A549 (cell line): ENCODE results near the gene PTPRG. TPM values are rescaled to one million over a fixed set of nuclear protein-coding genes. Genes with fewer than 3 reads are reported as not detected.

Experiments
- ATAC-seq, 2 experiments: fragments of 200-7000 bp in 1 of 2; fragments of >200 bp in 1 of 2; cut with Nextera tagmentation in 1 of 2; cut with Tn5 transposase in 1 of 2; 3 replicates each; pipeline versions ENCODE4 v1.8.0 to v1.9.1; 2018 to 2020; ENCODE audit warnings: mild to moderate bottlenecking in 1 of 2, moderate library complexity in 1 of 2
- CTCF ChIA-PET: fragments of 300-600 bp; sonication (Branson Sonifier 250); formaldehyde crosslinking; extraction: SDS; loops from one replicate; lab custom pipeline; 2021; ENCODE audit warnings: antibody characterized with exemption, inconsistent platforms; lab: Yijun Ruan, JAX
- POLR2A ChIA-PET: fragments of 350-600 bp; formaldehyde crosslinking; extraction: SDS; loops from one replicate; lab custom pipeline; 2021; ENCODE audit warnings: antibody characterized with exemption, inconsistent platforms; lab: Yijun Ruan, JAX
- DNase-seq, 2 experiments: peaks; one replicate each; pipeline versions ENCODE4 v3.0.0 to v3.0.0-alpha.2; 2011 to 2016; ENCODE audit warnings: low read depth in 1 of 2, low spot score in 1 of 2
- FAIRE-seq: peaks from 2 replicates; lab custom pipeline; 2011; peaks lifted over from hg19 to GRCh38; lab: Jason Lieb, UNC
- H3K27ac ChIP-seq, 2 experiments: fragments of >200 bp; sonication (Bioruptor Twin); formaldehyde crosslinking; 3 replicates each; pipeline ENCODE4 v1.5.1; 2016 to 2017
- H3K4me1 ChIP-seq: fragments of >200 bp; sonication (Bioruptor Twin); formaldehyde crosslinking; 3 replicates; pipeline ENCODE4 v1.6.1; 2016
- H3K4me2 ChIP-seq: fragments of >200 bp; sonication (Bioruptor Twin); formaldehyde crosslinking; 3 replicates; pipeline ENCODE4 v1.6.1; 2016
- H3K4me3 ChIP-seq: fragments of >200 bp; sonication (Bioruptor Twin); formaldehyde crosslinking; 3 replicates; pipeline ENCODE4 v1.5.1; 2016
- H3K9me3 ChIP-seq: fragments of >200 bp; sonication (Bioruptor Twin); formaldehyde crosslinking; 3 replicates; pipeline ENCODE4 v1.6.1; 2016
- CBX2 ChIP-seq: fragments of 200-600 bp; sonication (generic); IDR thresholded peaks from 2 replicates; pipeline ENCODE4 v1.6.1; 2016; ENCODE audit warnings: low read depth, mild to moderate bottlenecking, borderline replicate concordance
- CBX8 ChIP-seq: fragments of 200-600 bp; sonication (generic); IDR thresholded peaks from 2 replicates; pipeline ENCODE4 v1.6.1; 2016
- CHD2 ChIP-seq: fragments of 150-350 bp; IDR thresholded peaks from 2 replicates; pipeline ENCODE4 v1.6.1; 2014; ENCODE audit warnings: low read length; ENCODE audit not compliant: partially characterized antibody
- E2F6 ChIP-seq: IDR thresholded peaks from 2 replicates; pipeline ENCODE4 v1.6.1; 2012; ENCODE audit warnings: low read depth, borderline replicate concordance
- ELK1 ChIP-seq: fragments of 150-350 bp; IDR thresholded peaks from 2 replicates; pipeline ENCODE4 v1.6.1; 2014; ENCODE audit warnings: low read depth, mild to moderate bottlenecking, low read length
- EP300 ChIP-seq, 2 experiments: fragments of >200 bp; sonication (Bioruptor Twin); formaldehyde crosslinking; IDR thresholded peaks; 2 replicates in 1 of 2; 3 replicates in 1 of 2; pipeline ENCODE4 v1.6.1; 2016 to 2017
- ESRRA ChIP-seq: fragments of 150-350 bp; IDR thresholded peaks from 2 replicates; pipeline ENCODE4 v1.6.1; 2014; ENCODE audit warnings: mild to moderate bottlenecking, low read length, borderline replicate concordance
- FOSB ChIP-seq: fragments of 250-450 bp; sonication (Bioruptor Pico); IDR thresholded peaks from 2 replicates; pipeline ENCODE4 v1.5.0; 2020; ENCODE audit warnings: mild to moderate bottlenecking, moderate library complexity
- FOSL2 ChIP-seq, 2 experiments: fragments of 450-650 bp in 1 of 2; fragments of >200 bp in 1 of 2; sonication (Bioruptor Twin) in 1 of 2; formaldehyde crosslinking; IDR thresholded peaks; 2 replicates each; pipeline versions ENCODE4 v1.5.0 to v1.6.1; 2016 to 2020; ENCODE audit warnings: mild to moderate bottlenecking in 1 of 2, moderate library complexity in 1 of 2
- FOXS1 ChIP-seq: fragments of 250-450 bp; sonication (Bioruptor Pico); IDR thresholded peaks from 2 replicates; pipeline ENCODE4 v1.5.0; 2020; ENCODE audit warnings: mild to moderate bottlenecking, moderate library complexity
- HDAC2 ChIP-seq: fragments of 200-600 bp; sonication (generic); IDR thresholded peaks from 2 replicates; pipeline ENCODE4 v1.6.1; 2016
- HES2 ChIP-seq: fragments of >200 bp; sonication (Bioruptor Twin); formaldehyde crosslinking; IDR thresholded peaks from 2 replicates; pipeline ENCODE4 v1.6.1; 2016
- JUN ChIP-seq, 2 experiments: fragments of >200 bp; sonication (Bioruptor Twin); formaldehyde crosslinking; IDR thresholded peaks; 2 replicates in 1 of 2; 3 replicates in 1 of 2; pipeline ENCODE4 v1.6.1; 2016 to 2017
- KDM1A ChIP-seq: fragments of 200-600 bp; sonication (generic); IDR thresholded peaks from 2 replicates; pipeline ENCODE4 v1.6.1; 2016; ENCODE audit warnings: low read depth, mild to moderate bottlenecking
- KDM5A ChIP-seq: fragments of 200-600 bp; sonication (generic); IDR thresholded peaks from 2 replicates; pipeline ENCODE4 v1.6.1; 2016; ENCODE audit warnings: antibody characterized with exemption, mild to moderate bottlenecking
- MAX ChIP-seq: IDR thresholded peaks from 2 replicates; pipeline ENCODE4 v1.6.1; 2012
- MAZ ChIP-seq: fragments of 150-350 bp; IDR thresholded peaks from 2 replicates; pipeline ENCODE4 v1.6.1; 2014; ENCODE audit warnings: antibody characterized with exemption, low read depth, low read length, borderline replicate concordance
- MYC ChIP-seq: IDR thresholded peaks from 2 replicates; pipeline ENCODE4 v1.6.1; 2012; ENCODE audit warnings: mild to moderate bottlenecking, inconsistent platforms, low read length, improper control_type of control experiment, borderline replicate concordance
- NR3C1 ChIP-seq: fragments of >200 bp; sonication (Bioruptor Twin); formaldehyde crosslinking; IDR thresholded peaks from 3 replicates; pipeline ENCODE4 v1.6.1; 2017
- PHF8 ChIP-seq: fragments of 200-600 bp; sonication (generic); IDR thresholded peaks from 2 replicates; pipeline ENCODE4 v1.6.1; 2016; ENCODE audit warnings: low read depth, mild to moderate bottlenecking, antibody characterized with exemption, moderate library complexity, borderline replicate concordance
- POLR2A ChIP-seq: IDR thresholded peaks from 2 replicates; pipeline ENCODE4 v1.6.1; 2012; ENCODE audit warnings: mild to moderate bottlenecking, low read length
- RARB ChIP-seq: fragments of 250-450 bp; sonication (Bioruptor Pico); IDR thresholded peaks from 2 replicates; pipeline ENCODE4 v1.8.0; 2021; ENCODE audit warnings: mild to moderate bottlenecking, moderate library complexity
- RCOR1 ChIP-seq: fragments of 150-350 bp; IDR thresholded peaks from 2 replicates; pipeline ENCODE4 v1.6.1; 2014; ENCODE audit warnings: antibody characterized with exemption, low read length, low read depth
- RNF2 ChIP-seq: fragments of 200-600 bp; sonication (generic); IDR thresholded peaks from 2 replicates; pipeline ENCODE4 v1.6.1; 2016; ENCODE audit warnings: low read depth, mild to moderate bottlenecking, antibody characterized with exemption, moderate library complexity, borderline replicate concordance
- TFCP2L1 ChIP-seq: fragments of 250-450 bp; sonication (Bioruptor Pico); IDR thresholded peaks from 2 replicates; pipeline ENCODE4 v1.5.0; 2021; ENCODE audit warnings: mild to moderate bottlenecking
- USF2 ChIP-seq: fragments of 450-650 bp; IDR thresholded peaks from 2 replicates; pipeline ENCODE4 v1.6.1; 2014; ENCODE audit warnings: antibody characterized with exemption
- ZNF302 ChIP-seq: fragments of 250-450 bp; sonication (Bioruptor Pico); IDR thresholded peaks from 2 replicates; pipeline ENCODE4 v1.9.0; 2021; ENCODE audit warnings: inconsistent platforms, mild to moderate bottlenecking, moderate library complexity
- ZSCAN20 ChIP-seq: fragments of 250-450 bp; sonication (Bioruptor Pico); IDR thresholded peaks from 2 replicates; pipeline ENCODE4 v1.8.0; 2022; ENCODE audit warnings: mild to moderate bottlenecking, moderate library complexity
- WGBS: methylation state at CpG from one replicate; pipeline ENCODE4 v1.1.6; 2017; ENCODE audit errors: missing lambda C conversion rate; 5-methylcytosine and 5-hydroxymethylcytosine counted together
- polyA plus RNA-seq, 4 experiments: library from polyadenylated mRNA; depleted of rRNA in 3 of 4; stranded (reverse); fragments of >200 nt; fragmentation: RNase III in 1 of 4; extraction: RNeasy Plus Mini Kit Qiagen cat#74134 plus additional on column Dnase treatment in 1 of 4; gene quantifications; 2 replicates in 3 of 4; 3 replicates in 1 of 4; pipeline ENCODE4 v1.2.3, GENCODE V29; 2011 to 2017

Gene PTPRG
- polyA plus RNA-seq, 2 of the 4 experiments (the other 2 are of a cell fraction) = 4.5 to 4.8 TPM

- WGBS = 22% methylated on average over 3 of the region's 3 CpGs
- no peak for ATAC-seq
These were observed 349.4 kb downstream of the PTPRG start for GRCh38 chr3:61910732-61911131.

GRCh38 chr3:61912158-61912557, 350.8 kb downstream of the PTPRG start:
- FAIRE-seq = no peak
- Histone ChIP-seq H3K4me3 (no peak overlapping the region), H3K4me1 (no peaks in the 10 kb centered on the region), H3K9me3 (no peaks in the 10 kb centered on the region), H3K4me2 (no peak overlapping the region), H3K27ac (no peak overlapping the region)
- TF ChIP-seq FOSB (CRISPR knock-in tag) = no peak
- TF ChIP-seq RNF2 = no peak
- no peak for TF ChIP-seq MYC
- no peak for TF ChIP-seq ESRRA
- no peak for TF ChIP-seq FOXS1 (CRISPR knock-in tag)
- TF ChIP-seq JUN (IDR thresholded peaks at IDR 0.05) = no peak
- no peak for TF ChIP-seq RCOR1
- TF ChIP-seq ELK1 = no peak
- TF ChIP-seq E2F6 = no peak
- no peak for TF ChIP-seq MAX
- TF ChIP-seq KDM5A = no peak
- no peak for TF ChIP-seq NR3C1
- no peak for TF ChIP-seq PHF8
- TF ChIP-seq CBX2 = no peak
- no peak for ATAC-seq
- no peak for DNase-seq
- WGBS = 85% methylated on average over 1 of the region's 1 CpG
- POLR2A ChIA-PET = no interaction called here
- CTCF ChIA-PET = no interaction called here

More at GRCh38 chr3:61910732-61911131, 349.4 kb downstream of the PTPRG start:
- POLR2A ChIA-PET = no interaction called here
- FAIRE-seq = no peak
- H3K4me3 ChIP-seq = no peak overlapping the region
- TF ChIP-seq HES2 = no peak
- no peak for TF ChIP-seq JUN (IDR thresholded peaks at IDR 0.05)
- TF ChIP-seq USF2 = no peak
- TF ChIP-seq PHF8 = no peak
- TF ChIP-seq ZNF302 (CRISPR knock-in tag) = no peak
- TF ChIP-seq POLR2A = no peak
- TF ChIP-seq FOSL2 (IDR thresholded peaks at IDR 0.05) = no peak
- TF ChIP-seq FOSL2 (CRISPR knock-in tag; IDR thresholded peaks at IDR 0.05) = no peak
- no peak for TF ChIP-seq MYC
- no peak for TF ChIP-seq CBX8
- no peak for TF ChIP-seq CHD2
- no peak for TF ChIP-seq KDM1A
- TF ChIP-seq HDAC2 = no peak
- no peak for TF ChIP-seq NR3C1
- no peaks in the 10 kb centered on the region for H3K4me1 ChIP-seq
- H3K27ac ChIP-seq = no peak overlapping the region
- no peaks in the 10 kb centered on the region for H3K9me3 ChIP-seq
- DNase-seq = no peak
- CTCF ChIA-PET = no interaction called here
- H3K4me2 ChIP-seq = no peak overlapping the region

- no peak overlapping the region for H3K4me3 ChIP-seq
- WGBS = 21% methylated on average over 3 of the region's 3 CpGs
- DNase-seq (no peak), FAIRE-seq (no peak), ATAC-seq (no peak)
- H3K4me1 ChIP-seq = no peaks in the 10 kb centered on the region
- ChIA-PET POLR2A (no interaction called here), CTCF (no interaction called here)
- H3K27ac ChIP-seq = no peak overlapping the region
- H3K9me3 ChIP-seq = no peaks in the 10 kb centered on the region
- no peak for TF ChIP-seq RARB (CRISPR knock-in tag)
- TF ChIP-seq TFCP2L1 (CRISPR knock-in tag) = no peak
- no peak for TF ChIP-seq EP300 (IDR thresholded peaks at IDR 0.05)
- TF ChIP-seq ZSCAN20 (CRISPR knock-in tag) = no peak
- TF ChIP-seq ZNF302 (CRISPR knock-in tag) = no peak
- no peak for TF ChIP-seq ESRRA
- TF ChIP-seq MAZ = no peak
- no peak overlapping the region for H3K4me2 ChIP-seq
These were observed 352.3 kb downstream of the PTPRG start for GRCh38 chr3:61913701-61914100.
